Measurements from ENCODE around the gene GBA3.

DNA sequence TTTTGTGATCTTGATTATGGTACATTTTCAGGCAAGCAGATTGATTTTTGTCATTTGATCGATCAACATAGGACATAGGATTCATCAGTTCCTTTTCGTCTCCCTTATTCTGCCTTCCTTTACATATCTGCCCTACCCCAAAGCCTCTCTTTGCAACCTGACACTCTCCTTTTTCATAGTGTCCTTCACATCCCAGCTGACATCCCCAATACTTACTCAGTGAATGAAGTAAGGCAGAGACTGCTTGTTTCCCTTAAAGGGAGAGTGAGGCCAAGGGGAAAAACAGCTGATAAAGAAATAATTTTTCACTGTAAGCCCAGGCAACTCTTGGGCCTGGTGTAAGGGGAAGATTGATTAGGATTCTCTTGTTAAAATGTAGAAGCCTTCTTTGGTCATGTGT is 69.8 kb downstream of the GBA3 start:
- TF ChIP-seq, protein P1, sequence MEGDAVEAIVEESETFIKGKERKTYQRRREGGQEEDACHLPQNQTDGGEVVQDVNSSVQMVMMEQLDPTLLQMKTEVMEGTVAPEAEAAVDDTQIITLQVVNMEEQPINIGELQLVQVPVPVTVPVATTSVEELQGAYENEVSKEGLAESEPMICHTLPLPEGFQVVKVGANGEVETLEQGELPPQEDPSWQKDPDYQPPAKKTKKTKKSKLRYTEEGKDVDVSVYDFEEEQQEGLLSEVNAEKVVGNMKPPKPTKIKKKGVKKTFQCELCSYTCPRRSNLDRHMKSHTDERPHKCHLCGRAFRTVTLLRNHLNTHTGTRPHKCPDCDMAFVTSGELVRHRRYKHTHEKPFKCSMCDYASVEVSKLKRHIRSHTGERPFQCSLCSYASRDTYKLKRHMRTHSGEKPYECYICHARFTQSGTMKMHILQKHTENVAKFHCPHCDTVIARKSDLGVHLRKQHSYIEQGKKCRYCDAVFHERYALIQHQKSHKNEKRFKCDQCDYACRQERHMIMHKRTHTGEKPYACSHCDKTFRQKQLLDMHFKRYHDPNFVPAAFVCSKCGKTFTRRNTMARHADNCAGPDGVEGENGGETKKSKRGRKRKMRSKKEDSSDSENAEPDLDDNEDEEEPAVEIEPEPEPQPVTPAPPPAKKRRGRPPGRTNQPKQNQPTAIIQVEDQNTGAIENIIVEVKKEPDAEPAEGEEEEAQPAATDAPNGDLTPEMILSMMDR (IDR thresholded peaks at IDR 0.05) = no peak
- no peak for TF ChIP-seq POLR2A (IDR thresholded peaks at IDR 0.05)

Measured in Peyer's patch (tissue), 4 donors.